Measurements from ENCODE around the gene SNORC.
A peak's percentile ranks its signal among the peaks of the same experiment; 100 is the strongest.

SNORC gene

DNA sequence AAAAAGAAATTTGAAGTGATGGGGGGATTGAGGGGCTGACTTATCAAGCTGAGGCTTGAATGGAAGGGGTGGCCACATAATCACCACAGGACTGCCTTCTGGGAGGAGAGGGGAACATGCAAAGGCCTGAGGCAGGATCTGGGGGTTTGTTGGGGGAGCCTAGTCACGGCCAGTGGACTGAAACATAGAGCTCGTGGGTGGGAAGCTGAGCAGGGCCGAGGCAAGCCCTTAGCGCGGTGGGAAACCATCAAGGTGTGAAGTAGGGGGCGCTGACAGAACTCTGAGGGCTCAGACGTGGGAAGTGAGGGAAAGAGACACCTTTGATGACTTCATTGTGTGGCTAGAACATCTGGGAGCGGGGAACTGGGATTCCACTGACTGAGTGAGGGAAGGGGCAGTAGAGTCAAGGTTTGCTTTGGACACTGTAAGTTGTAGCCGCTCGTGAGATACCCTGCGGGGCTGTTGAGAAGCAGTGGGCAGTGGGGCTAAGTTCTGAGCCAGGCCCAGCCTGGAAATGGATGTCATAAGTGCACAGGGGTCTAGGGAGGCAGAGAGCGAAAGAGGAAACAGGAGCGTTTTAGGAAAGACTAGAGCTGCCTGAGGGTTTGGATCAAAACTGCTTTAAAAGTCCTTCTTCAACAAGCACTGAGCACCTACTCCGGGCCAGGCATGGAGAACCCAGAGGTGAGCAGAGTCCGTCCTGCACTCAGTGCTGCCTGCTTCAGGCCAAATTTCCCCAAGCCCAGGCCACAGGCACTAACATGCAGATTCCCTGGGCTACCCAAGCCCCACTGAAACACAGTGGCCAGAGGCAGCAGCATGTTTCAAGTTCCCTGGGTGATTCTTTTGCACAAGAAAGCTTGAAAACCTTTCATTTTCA, 686 bp upstream of the SNORC start:
- no peak for DNase-seq

GRCh38 chr2:232870766-232871371, 805 bp downstream of the SNORC start:
- DNase-seq, result no peak

- DNase-seq, result no peak
Measured at GRCh38 chr2:232871418-232871834, 1.4 kb downstream of the SNORC start.

- DNase-seq, result no peak
Measured at GRCh38 chr2:232871835-232872736, 2.0 kb downstream of the SNORC start.

GRCh38 chr2:232872826-232873225, 2.8 kb downstream of the SNORC start:
- no peak for DNase-seq

GRCh38 chr2:232873292-232873908, 3.3 kb downstream of the SNORC start:
- no peak for DNase-seq

DNA sequence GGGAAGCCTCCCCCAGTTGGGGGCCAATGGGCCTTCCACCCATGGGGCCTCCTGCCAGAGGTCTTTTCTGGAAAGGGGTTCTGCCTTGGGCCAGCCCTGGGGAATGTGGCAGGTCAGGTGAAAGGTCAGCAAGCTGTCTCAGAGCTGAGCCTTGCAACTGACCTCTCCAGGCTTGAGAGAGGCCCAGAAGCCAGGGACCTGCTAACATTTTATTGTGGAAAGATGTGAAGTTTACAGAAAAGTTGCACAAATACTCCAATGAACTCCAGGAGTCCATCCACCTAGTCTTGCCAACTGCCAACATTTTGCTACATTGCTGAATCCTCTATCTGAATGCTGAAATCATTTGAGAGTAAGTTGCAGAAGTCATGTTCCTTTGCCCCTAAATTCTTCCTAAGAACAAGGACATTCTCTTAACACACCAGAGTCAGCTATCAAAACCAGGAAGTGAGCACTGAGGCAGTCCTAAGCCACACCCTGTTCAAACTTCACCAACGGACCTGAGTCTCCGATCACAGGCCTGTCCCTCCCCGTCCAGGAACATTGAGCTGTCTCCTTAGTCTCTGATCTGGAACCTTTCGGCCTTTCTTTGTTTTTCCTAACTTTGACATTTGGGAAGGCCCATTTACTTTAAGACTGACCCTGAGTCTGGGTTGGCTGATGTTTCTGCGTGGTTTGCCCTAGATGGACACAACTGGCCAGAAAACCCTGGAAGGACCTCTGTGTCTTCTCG, 4.0 kb downstream of the SNORC start:
- DNase-seq, result no peak

GRCh38 chr2:232874677-232875223, 4.7 kb downstream of the SNORC start:
- DNase-seq, result no peak

DNA sequence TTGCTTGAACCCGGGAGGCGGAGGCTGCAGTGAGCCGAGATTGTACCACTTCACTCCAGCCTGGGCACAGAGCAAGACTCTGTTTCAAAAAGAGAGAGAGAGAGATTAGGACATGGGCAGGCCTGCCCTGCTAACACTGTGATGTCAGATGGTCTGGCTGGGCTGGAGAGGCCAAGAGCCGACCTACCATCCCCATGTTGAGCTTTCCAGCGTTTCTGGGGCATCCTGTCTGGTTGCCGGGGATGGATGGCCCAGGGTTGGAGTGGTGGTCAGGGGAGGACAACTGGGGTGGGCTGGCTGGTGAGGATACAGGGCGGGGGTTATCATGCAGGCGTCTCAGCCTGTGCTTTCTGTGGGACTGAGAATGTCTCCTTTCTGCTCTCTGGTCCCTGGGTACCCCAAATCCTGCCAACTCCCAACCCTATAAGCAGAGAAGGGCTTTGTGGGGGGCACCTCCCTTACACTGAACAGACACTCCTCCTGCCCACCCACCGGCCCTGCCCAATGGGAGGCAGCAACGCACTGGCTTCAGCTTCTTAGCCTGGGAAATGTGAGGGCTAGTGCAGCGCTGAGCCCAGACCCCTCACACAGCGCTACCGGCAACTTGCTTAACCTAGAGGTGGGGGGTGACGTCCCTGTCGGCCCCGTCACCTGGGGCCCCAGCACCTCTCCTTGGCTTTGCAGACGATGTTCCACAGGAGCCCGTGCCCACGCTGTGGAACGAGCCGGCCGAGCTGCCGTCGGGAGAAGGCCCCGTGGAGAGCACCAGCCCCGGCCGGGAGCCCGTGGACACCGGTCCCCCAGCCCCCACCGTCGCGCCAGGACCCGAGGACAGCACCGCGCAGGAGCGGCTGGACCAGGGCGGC, 5.4 kb downstream of the SNORC start:
- DNase-seq, result no peak

- peak; percentile 31 for DNase-seq
Measured at GRCh38 chr2:232876161-232876977, 6.3 kb downstream of the SNORC start.

DNA sequence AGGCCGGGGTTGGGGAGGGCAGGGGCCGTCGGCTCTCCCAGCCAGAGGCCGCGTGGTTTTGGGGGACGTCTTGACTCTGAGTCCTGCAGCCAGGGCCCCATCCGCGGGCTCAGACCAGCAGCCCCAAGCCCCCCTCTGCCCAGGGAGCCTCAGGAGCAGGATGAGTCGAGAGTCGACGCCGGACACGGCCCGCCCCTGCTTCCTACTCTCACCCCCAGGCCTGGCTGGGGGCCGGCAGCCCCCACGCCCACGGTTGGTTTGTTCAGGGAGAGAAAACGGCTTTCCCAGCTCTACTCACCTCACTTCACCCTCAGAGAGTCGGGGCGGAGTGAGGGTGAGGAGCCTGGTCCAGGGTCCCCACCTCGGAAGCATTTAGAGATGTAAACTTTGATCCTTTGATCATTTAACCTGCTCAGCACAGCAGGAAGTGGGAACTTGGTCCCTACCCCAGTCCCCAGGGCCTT, 6.9 kb downstream of the SNORC start:
- no peak for DNase-seq

GRCh38 chr2:232877940-232878511, 8.0 kb downstream of the SNORC start:
- no peak for DNase-seq

DNA sequence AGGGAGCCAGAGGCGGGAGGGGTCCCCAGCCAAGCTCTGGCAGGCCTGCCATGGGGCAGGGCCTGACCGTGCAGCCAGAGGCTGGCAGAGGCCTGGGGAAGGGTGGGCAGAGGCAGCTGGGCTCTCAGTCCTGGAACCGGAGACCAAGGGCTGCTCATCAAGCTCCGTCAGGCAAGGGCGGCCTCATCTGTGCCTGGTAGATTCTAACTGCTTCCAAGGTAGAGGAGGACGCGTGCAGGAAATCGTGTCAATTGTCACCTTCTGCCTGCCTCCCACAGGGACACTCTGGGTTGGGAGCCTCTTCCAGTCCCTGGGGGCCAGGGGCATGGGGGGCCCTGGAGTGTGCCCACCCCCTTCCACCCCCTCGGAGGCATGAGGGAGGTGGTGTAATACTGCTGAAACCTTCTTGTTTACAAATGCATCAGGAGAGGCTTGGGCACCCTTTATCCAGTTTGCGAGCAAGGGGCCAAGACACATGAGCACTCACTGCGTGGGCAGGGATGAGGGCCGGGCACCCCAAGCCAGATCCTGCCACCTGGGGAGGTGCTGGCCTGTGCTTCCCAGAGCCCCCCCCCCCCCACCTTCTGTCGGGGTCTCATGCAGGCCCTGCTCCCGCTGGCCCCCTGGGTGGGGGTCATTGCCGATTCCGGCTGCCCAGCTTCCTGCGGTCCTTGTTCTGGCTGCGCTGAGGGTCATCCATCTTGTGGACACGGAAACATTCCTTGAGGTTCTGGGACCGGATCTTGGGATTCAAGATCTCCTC, 9.0 kb downstream of the SNORC start:
- DNase-seq, result no peak

DNA sequence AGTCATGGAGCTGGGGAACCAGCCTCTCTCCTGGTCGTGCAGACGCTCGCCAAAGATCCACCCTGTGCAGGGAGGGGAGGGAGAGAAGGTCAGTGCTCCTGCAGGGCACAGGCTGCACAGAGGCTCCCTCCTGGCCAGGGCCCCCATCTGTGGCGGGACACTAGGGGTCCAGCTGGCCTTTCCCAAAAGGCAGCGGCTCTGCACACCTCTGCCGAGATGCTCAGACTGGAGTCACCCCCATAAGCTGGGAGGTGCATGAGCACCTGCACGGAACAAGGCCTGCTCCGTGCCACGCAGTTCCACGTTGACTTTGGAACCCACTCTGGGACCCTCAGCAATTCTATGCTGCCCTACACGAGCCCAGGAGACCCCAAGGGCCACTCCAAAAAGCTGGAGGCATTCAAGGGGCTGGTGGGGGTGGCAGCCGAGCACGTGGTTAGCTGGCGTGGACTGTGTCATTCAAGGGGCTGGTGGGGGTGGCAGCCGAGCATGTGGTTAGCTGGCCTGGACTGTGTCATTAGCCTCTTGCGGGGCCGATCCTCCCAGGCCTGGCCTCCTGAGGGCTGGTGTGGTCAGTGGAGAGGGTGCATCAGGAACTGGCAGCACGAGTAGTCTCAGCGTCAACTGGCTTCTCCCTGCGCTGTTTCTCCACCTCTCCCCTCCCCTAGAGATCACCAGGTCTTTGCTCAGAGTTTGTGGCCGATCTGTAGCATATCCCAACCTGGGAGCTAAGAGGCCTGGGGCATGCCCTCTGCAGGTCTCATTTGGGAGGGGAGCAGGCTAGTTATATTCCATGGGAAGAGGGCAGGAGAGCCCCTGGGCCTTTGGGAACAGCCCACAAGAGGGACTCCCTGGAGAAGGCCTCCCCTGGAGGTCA, 9.8 kb downstream of the SNORC start:
- no peak for DNase-seq

- DNase-seq, result no peak
Measured at GRCh38 chr2:232880764-232881351, 10.8 kb downstream of the SNORC start.

- DNase-seq, result no peak
Measured at GRCh38 chr2:232882085-232882484, 12.0 kb downstream of the SNORC start.

- no peak for DNase-seq
Measured at GRCh38 chr2:232882505-232883115, 12.5 kb downstream of the SNORC start.
